NT2/D1 (cell line): Measurements from ENCODE around the gene RAB26.

Experiments used
- SUZ12 ChIP-seq: IDR thresholded peaks from 2 replicates; pipeline ENCODE4 v1.6.1; 2011; ENCODE audit not compliant: insufficient read length, insufficient read depth; ENCODE audit errors: extremely low read depth
- YY1 ChIP-seq: IDR thresholded peaks from 2 replicates; pipeline ENCODE4 v1.6.1; 2011; ENCODE audit not compliant: insufficient read length, insufficient read depth
- ZNF274 ChIP-seq: IDR thresholded peaks from 2 replicates; pipeline ENCODE4 v1.6.1; 2011; ENCODE audit warnings: mild to moderate bottlenecking, low read depth, low read length

- TF ChIP-seq ZNF274 (no peak), YY1 (no peak), SUZ12 (no peak)
Observed at GRCh38 chr16:2177561-2177960, 29.1 kb downstream of the RAB26 start.
